AG04450 (cell line): ENCODE data around the gene EXOC4. TPM values are rescaled to one million over a fixed set of nuclear protein-coding genes. Genes with fewer than 3 reads are reported as not detected.

ENCODE experiments used
- CTCF ChIA-PET: fragments of 300-600, 350-600 bp; formaldehyde crosslinking; extraction: SDS; loops from one replicate; lab custom pipeline; 2022; ENCODE audit warnings: antibody characterized with exemption, inconsistent platforms; lab: Charles Lee
- POLR2A ChIA-PET: fragments of 350-600 bp; formaldehyde crosslinking; extraction: SDS; loops from one replicate; lab custom pipeline; 2021; ENCODE audit warnings: antibody characterized with exemption, inconsistent platforms; lab: Yijun Ruan, JAX
- DNase-seq: peaks from one replicate; pipeline ENCODE4 v3.0.0-alpha.2; 2011; ENCODE audit warnings: low read depth, low spot score
- H3K27ac ChIP-seq: one replicate; pipeline ENCODE4 v1.5.1; 2012; ENCODE audit warnings: low read depth, low read length, control low read depth
- H3K27me3 ChIP-seq: one replicate; pipeline ENCODE4 v1.6.0; 2012; ENCODE audit warnings: low read length; ENCODE audit not compliant: control insufficient read depth, insufficient read depth
- H3K4me3 ChIP-seq: 2 replicates; pipeline ENCODE4 v1.5.1; 2011; ENCODE audit warnings: mild to moderate bottlenecking, low read depth, low read length, control low read depth
- H3K9me3 ChIP-seq: 2 replicates; pipeline ENCODE4 v1.5.1; 2012; ENCODE audit warnings: low read length; ENCODE audit not compliant: control insufficient read depth, insufficient read depth
- CTCF ChIP-seq: IDR thresholded peaks from 2 replicates; pipeline ENCODE4 v1.5.1; 2011; ENCODE audit warnings: low read depth, low read length, control low read depth, inconsistent platforms
- polyA plus RNA-seq: library from polyadenylated mRNA; depleted of rRNA; stranded (reverse); fragments of >200 nt; gene quantifications from 2 replicates; pipeline ENCODE4 v1.2.3, GENCODE V29; 2011

The EXOC4 gene
- polyA plus RNA-seq, 1 experiment, result 73.5 TPM

- CTCF ChIA-PET, result no interaction called here
- POLR2A ChIA-PET, result interaction anchor here (0.7 kb wide), 1 partner anchor 320 kb away, joined by 3 read pairs; no protein-coding TSS in a partner anchor
- Histone ChIP-seq H3K27ac (no peak overlapping the region), H3K4me3 (no peak overlapping the region), H3K9me3 (no peaks in the 10 kb centered on the region), H3K27me3 (no peaks in the 10 kb centered on the region)
- no peak for TF ChIP-seq CTCF
- DNase-seq, result no peak
Measured at GRCh38 chr7:133255486-133255885, 2.6 kb downstream of the EXOC4 start.

- no peak for TF ChIP-seq CTCF
- Histone ChIP-seq H3K27ac (no peak overlapping the region), H3K27me3 (no peaks in the 10 kb centered on the region), H3K4me3 (no peak overlapping the region), H3K9me3 (no peaks in the 10 kb centered on the region)
- ChIA-PET POLR2A (no interaction called here), CTCF (no interaction called here)
- DNase-seq, result no peak
Measured at GRCh38 chr7:133258174-133258573, 5.3 kb downstream of the EXOC4 start.

- TF ChIP-seq CTCF, result no peak
- Histone ChIP-seq H3K4me3 (no peak overlapping the region), H3K9me3 (no peaks in the 10 kb centered on the region), H3K27ac (no peak overlapping the region), H3K27me3 (no peaks in the 10 kb centered on the region)
- no peak for DNase-seq
- POLR2A ChIA-PET, result no interaction called here
- CTCF ChIA-PET, result no interaction called here
Measured at GRCh38 chr7:133265821-133266220, 12.9 kb downstream of the EXOC4 start.

GRCh38 chr7:133268355-133268754 lies 15.5 kb downstream of the EXOC4 start:
- DNase-seq, result no peak
- Histone ChIP-seq H3K9me3 (no peaks in the 10 kb centered on the region), H3K4me3 (no peak overlapping the region), H3K27ac (no peak overlapping the region), H3K27me3 (no peaks in the 10 kb centered on the region)
- ChIA-PET POLR2A (no interaction called here), CTCF (interaction anchor here (1.0 kb wide), 1 partner anchor 76 kb away, joined by 4 read pairs; no protein-coding TSS in a partner anchor)
- TF ChIP-seq CTCF, result no peak

- POLR2A ChIA-PET, result interaction anchor here (0.6 kb wide), 1 partner anchor 35 kb away, joined by 3 read pairs; no protein-coding TSS in a partner anchor
- CTCF ChIA-PET, result no interaction called here
- H3K4me3 ChIP-seq, result no peak overlapping the region
- H3K27me3 ChIP-seq, result no peaks in the 10 kb centered on the region
- H3K27ac ChIP-seq, result no peak overlapping the region
- no peak for DNase-seq
- no peaks in the 10 kb centered on the region for H3K9me3 ChIP-seq
- no peak for TF ChIP-seq CTCF
Measured at GRCh38 chr7:133272336-133272735, 19.5 kb downstream of the EXOC4 start.
